A673 (cell line): ENCODE results near the gene LYPD4.

Experiments
- CTCF ChIP-seq: fragments of 300-800, 200-600 bp; sonication (generic); conservative IDR thresholded peaks from 2 replicates; pipeline ENCODE4 v1.5.1; 2017; ENCODE audit warnings: low read depth, mild to moderate bottlenecking, antibody characterized with exemption, low read length, moderate library complexity, mixed read lengths
- EZH2 ChIP-seq: fragments of 200-600 bp; sonication (generic); IDR thresholded peaks from 2 replicates; pipeline ENCODE4 v1.6.1; 2017; ENCODE audit warnings: borderline replicate concordance, low read depth, mild to moderate bottlenecking, mixed read lengths, antibody characterized with exemption, low read length; ENCODE audit not compliant: poor library complexity, severe bottlenecking

GRCh38 chr19:41815301-41815700, 29.2 kb downstream of the LYPD4 start:
- TF ChIP-seq CTCF = no peak
- no peak for TF ChIP-seq EZH2
